HG03565 (cell line): ENCODE measurements around the gene ZNF132.
"Not testable (repeated sequence)": the region's sequence is repeated elsewhere in the genome, so short reads cannot be mapped to it uniquely, and the experiment has no call there.

Experiments used
- ATAC-seq: cut with Tn5 transposase; IDR thresholded peaks from one replicate; pipeline ENCODE4 v1.9.1; 2021; ENCODE audit warnings: mild to moderate bottlenecking, moderate library complexity; ENCODE audit not compliant: unreplicated experiment

Gene ZNF132

GRCh38 chr19:58408152-58409009, 31.6 kb downstream of the ZNF132 start, which contains the start of gene ZNF584:
Gene ZNF584, plus strand, starts transcription at chr19:58408649. Its CDS starts 499 bp downstream, at chr19:58409148.
- ATAC-seq = peak; percentile 82

- no peak for ATAC-seq
Measured at GRCh38 chr19:58407658-58408151, 32.2 kb downstream of the ZNF132 start.

GRCh38 chr19:58406818-58407657, 32.9 kb downstream of the ZNF132 start:
- no peak for ATAC-seq

- not testable (repeated sequence) for ATAC-seq
Measured at GRCh38 chr19:58403920-58404478, 36.0 kb downstream of the ZNF132 start.

- no peak for ATAC-seq
Measured at GRCh38 chr19:58401840-58402421, 38.0 kb downstream of the ZNF132 start.

GRCh38 chr19:58400916-58401839, 38.8 kb downstream of the ZNF132 start:
- ATAC-seq = peak; percentile 97

GRCh38 chr19:58400316-58400915, 39.5 kb downstream of the ZNF132 start:
- no peak for ATAC-seq

- no peak for ATAC-seq
Measured at GRCh38 chr19:58399903-58400302, 40.0 kb downstream of the ZNF132 start.

GRCh38 chr19:58398545-58398944, 41.4 kb downstream of the ZNF132 start:
- ATAC-seq = no peak

- no peak for ATAC-seq
Measured at GRCh38 chr19:58398087-58398486, 41.9 kb downstream of the ZNF132 start.

GRCh38 chr19:58397533-58398037, 42.4 kb downstream of the ZNF132 start:
- ATAC-seq = no peak

- ATAC-seq = no peak
Measured at GRCh38 chr19:58396691-58397532, 43.0 kb downstream of the ZNF132 start.

- no peak for ATAC-seq
Measured at GRCh38 chr19:58395979-58396627, 43.9 kb downstream of the ZNF132 start.

GRCh38 chr19:58395220-58395978, 44.6 kb downstream of the ZNF132 start, which contains the start of gene RNF225:
Gene RNF225, plus strand, starts transcription at chr19:58395656. Its CDS starts 434 bp downstream, at chr19:58396090.
- no peak for ATAC-seq

- ATAC-seq = no peak
Measured at GRCh38 chr19:58394821-58395219, 45.1 kb downstream of the ZNF132 start.

- ATAC-seq = no peak
Measured at GRCh38 chr19:58393725-58394033, 46.3 kb downstream of the ZNF132 start.
